Measurements from ENCODE around the gene GOLGB1.

GOLGB1 gene

GRCh38 chr3:121645054-121645453 lies 104.5 kb downstream of the GOLGB1 start (continued):
- no peak for TF ChIP-seq PRDM10 (tag by site-specific recombination; IDR thresholded peaks at IDR 0.05)
- no peak for TF ChIP-seq ZNF18 (tag by site-specific recombination; IDR thresholded peaks at IDR 0.05)
- TF ChIP-seq ZNF658 (tag by site-specific recombination; IDR thresholded peaks at IDR 0.05): no peak
- TF ChIP-seq ZSCAN16 (tag by site-specific recombination; IDR thresholded peaks at IDR 0.05): no peak
- no peak for TF ChIP-seq ZSCAN4 (tag by site-specific recombination; IDR thresholded peaks at IDR 0.05)
- TF ChIP-seq ZSCAN5A (tag by site-specific recombination; IDR thresholded peaks at IDR 0.05): no peak

- TF ChIP-seq SCRT2 (tag by site-specific recombination; IDR thresholded peaks at IDR 0.05) (no peak), GLIS2 (tag by site-specific recombination; IDR thresholded peaks at IDR 0.05) (no peak), ZSCAN5A (tag by site-specific recombination; IDR thresholded peaks at IDR 0.05) (no peak), ZNF362 (tag by site-specific recombination; IDR thresholded peaks at IDR 0.05) (no peak), ZNF133 (tag by site-specific recombination; IDR thresholded peaks at IDR 0.05) (no peak), ZNF785 (tag by site-specific recombination; IDR thresholded peaks at IDR 0.05) (no peak), GFI1B (tag by site-specific recombination; IDR thresholded peaks at IDR 0.05) (no peak), ZNF10 (tag by site-specific recombination; IDR thresholded peaks at IDR 0.05) (no peak), ZNF394 (tag by site-specific recombination; IDR thresholded peaks at IDR 0.05; ENCODE audit: borderline replicate concordance) (no peak), ZNF184 (tag by site-specific recombination; IDR thresholded peaks at IDR 0.05) (no peak), ZFP37 (tag by site-specific recombination; IDR thresholded peaks at IDR 0.05) (no peak), ZNF624 (tag by site-specific recombination; IDR thresholded peaks at IDR 0.05) (no peak), ZNF114 (tag by site-specific recombination; IDR thresholded peaks at IDR 0.05) (no peak)
- ChIA-PET CTCF (no interaction called here), POLR2A (no interaction called here)
- Histone ChIP-seq H3K4me3 (ENCODE audit: low read depth, low read length) (no peak overlapping the region), H3K9me3 (ENCODE audit: control insufficient read depth, insufficient read depth, low read depth, low read length) (no peaks in the 10 kb centered on the region), H3K27ac (ENCODE audit: extremely low read depth, low read depth, low read length) (no peak overlapping the region), H3K4me1 (ENCODE audit: control insufficient read depth, insufficient read depth, low read length) (peaks cover 3% of the 10 kb centered on the region; the same call in 1 of the 2 replicates), H3K36me3 (ENCODE audit: control insufficient read depth in 2 of 2, insufficient read depth in 1 of 2, low read length in 2 of 2) (no peaks in the 10 kb centered on the region)
Observed at GRCh38 chr3:121642601-121643314, 106.8 kb downstream of the GOLGB1 start.

All from HEK293 (cell line).